HFFc6 (cell line): Measurements from ENCODE around the gene FHDC1. TPM values are rescaled to one million over a fixed set of nuclear protein-coding genes. Genes with fewer than 3 reads are reported as not detected.

Experiments used
- DNase-seq: peaks from one replicate; pipeline ENCODE4 v3.0.0-alpha.2; 2018
- H3K27ac Mint-ChIP-seq: 2 replicates; pipeline ENCODE4 v1.8.0; 2020; ENCODE audit warnings: mild to moderate bottlenecking, mixed read lengths
- H3K27me3 Mint-ChIP-seq: 2 replicates; pipeline ENCODE4 v1.8.0; 2021; ENCODE audit warnings: mild to moderate bottlenecking, moderate library complexity, mixed read lengths; ENCODE audit not compliant: insufficient read depth
- H3K36me3 Mint-ChIP-seq: 2 replicates; pipeline ENCODE4 v1.8.0; 2021; ENCODE audit warnings: low read depth, mixed read lengths
- H3K4me1 Mint-ChIP-seq: 2 replicates; pipeline ENCODE4 v1.8.0; 2020; ENCODE audit warnings: low read depth, mixed read lengths
- H3K4me3 Mint-ChIP-seq: 2 replicates; pipeline ENCODE4 v1.8.0; 2020; ENCODE audit warnings: mild to moderate bottlenecking, moderate library complexity, mixed read lengths
- H3K9me3 Mint-ChIP-seq: 2 replicates; pipeline ENCODE4 v1.8.0; 2020; ENCODE audit warnings: mild to moderate bottlenecking, mixed read lengths
- total RNA-seq, 6 experiments: library from RNA; stranded (reverse); fragmentation: NEBNext Ultra II Directional; extraction: Animal tissue kit (Norgen Biotek cat#: 25700); gene quantifications; 2 replicates in 1 of 6; 3 replicates in 5 of 6; pipeline ENCODE4 v1.2.3, GENCODE V29; 2021
- TF ChIP-seq, protein P1 (sequence below): fragments of 200-600 bp; sonication (generic); IDR thresholded peaks from 2 replicates; pipeline ENCODE4 v1.5.0; 2021; ENCODE audit warnings: antibody characterized with exemption, mild to moderate bottlenecking

Gene FHDC1
- total RNA-seq, 6 experiments from 2014 or later: 0.19 to 0.66 (median 0.28) TPM

DNA sequence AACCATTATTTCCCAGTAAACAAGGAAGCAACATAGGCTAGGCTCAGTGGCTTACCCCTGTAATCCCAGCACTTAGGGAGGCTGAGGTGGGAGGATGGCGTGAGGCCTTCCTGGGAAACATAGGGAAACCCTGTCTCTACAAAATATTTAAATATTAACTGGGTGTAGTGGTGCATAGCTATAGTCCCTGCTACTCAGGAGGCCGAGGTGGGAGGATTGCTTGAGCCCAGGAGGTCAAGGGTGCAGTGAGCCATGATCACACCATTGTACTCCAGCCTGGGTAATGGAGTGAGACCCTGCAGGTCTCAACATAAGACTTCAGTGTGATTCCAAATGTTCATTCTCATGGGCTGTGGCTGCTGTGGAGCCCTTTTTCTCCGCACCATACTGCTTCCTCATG is 34.9 kb downstream of the FHDC1 start:
- peaks cover 7% of the 10 kb centered on the region; the same call in 1 of the 2 replicates for H3K36me3 Mint-ChIP-seq
- no peaks in the 10 kb centered on the region; the same call in 1 of the 2 replicates for H3K27me3 Mint-ChIP-seq
- H3K4me1 Mint-ChIP-seq: peaks cover 65% of the 10 kb centered on the region
- TF ChIP-seq, protein P1, sequence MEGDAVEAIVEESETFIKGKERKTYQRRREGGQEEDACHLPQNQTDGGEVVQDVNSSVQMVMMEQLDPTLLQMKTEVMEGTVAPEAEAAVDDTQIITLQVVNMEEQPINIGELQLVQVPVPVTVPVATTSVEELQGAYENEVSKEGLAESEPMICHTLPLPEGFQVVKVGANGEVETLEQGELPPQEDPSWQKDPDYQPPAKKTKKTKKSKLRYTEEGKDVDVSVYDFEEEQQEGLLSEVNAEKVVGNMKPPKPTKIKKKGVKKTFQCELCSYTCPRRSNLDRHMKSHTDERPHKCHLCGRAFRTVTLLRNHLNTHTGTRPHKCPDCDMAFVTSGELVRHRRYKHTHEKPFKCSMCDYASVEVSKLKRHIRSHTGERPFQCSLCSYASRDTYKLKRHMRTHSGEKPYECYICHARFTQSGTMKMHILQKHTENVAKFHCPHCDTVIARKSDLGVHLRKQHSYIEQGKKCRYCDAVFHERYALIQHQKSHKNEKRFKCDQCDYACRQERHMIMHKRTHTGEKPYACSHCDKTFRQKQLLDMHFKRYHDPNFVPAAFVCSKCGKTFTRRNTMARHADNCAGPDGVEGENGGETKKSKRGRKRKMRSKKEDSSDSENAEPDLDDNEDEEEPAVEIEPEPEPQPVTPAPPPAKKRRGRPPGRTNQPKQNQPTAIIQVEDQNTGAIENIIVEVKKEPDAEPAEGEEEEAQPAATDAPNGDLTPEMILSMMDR: no peak
- H3K4me3 Mint-ChIP-seq: no peak overlapping the region
- peak overlapping the region; percentile 78; the same call in 1 of the 2 replicates for H3K27ac Mint-ChIP-seq
- DNase-seq: no peak
- no peaks in the 10 kb centered on the region for H3K9me3 Mint-ChIP-seq

DNA sequence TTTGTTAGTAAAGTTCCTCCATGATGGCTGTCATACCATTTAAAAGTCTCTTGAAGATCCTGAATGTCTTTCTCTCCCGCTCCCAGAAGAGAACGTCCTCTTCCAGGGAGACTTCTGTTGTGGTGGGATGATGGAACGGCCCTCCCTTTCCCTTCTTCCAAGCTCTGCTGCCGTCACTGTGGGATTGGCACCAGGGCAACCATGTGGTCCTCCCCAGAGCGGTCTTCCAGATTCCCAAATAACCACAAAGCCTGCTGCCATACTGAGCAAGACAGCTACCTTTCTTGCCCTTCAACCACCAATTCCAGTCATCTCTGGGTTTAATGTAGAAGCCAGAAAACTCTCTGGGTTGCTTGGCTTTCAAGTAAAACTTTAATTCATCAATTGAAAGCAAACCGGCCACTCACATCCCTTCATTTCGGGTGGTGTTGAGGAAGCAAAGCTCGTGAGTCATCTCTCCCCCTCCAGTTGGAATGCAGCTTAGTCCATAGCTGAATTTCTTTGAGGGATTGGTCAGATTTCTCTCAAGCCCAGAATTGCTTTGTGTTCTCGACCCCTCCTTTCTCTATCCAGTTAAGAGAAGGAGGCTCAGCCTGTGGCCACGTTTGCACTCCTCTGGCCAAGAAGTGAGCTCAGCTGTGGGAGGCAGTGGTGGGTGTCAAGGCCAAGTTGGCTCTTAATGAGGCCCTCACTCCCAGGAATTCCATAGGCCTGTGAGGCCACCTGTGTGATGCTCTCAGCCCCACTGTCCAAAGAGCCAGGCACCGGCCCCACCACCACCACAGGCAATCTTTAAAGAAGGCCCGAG is 36.9 kb downstream of the FHDC1 start:
- peaks cover 6% of the 10 kb centered on the region; the same call in 1 of the 2 replicates for H3K27me3 Mint-ChIP-seq
- H3K27ac Mint-ChIP-seq: peak overlapping the region; percentile 82
- peaks cover 60% of the 10 kb centered on the region for H3K4me1 Mint-ChIP-seq

DNA sequence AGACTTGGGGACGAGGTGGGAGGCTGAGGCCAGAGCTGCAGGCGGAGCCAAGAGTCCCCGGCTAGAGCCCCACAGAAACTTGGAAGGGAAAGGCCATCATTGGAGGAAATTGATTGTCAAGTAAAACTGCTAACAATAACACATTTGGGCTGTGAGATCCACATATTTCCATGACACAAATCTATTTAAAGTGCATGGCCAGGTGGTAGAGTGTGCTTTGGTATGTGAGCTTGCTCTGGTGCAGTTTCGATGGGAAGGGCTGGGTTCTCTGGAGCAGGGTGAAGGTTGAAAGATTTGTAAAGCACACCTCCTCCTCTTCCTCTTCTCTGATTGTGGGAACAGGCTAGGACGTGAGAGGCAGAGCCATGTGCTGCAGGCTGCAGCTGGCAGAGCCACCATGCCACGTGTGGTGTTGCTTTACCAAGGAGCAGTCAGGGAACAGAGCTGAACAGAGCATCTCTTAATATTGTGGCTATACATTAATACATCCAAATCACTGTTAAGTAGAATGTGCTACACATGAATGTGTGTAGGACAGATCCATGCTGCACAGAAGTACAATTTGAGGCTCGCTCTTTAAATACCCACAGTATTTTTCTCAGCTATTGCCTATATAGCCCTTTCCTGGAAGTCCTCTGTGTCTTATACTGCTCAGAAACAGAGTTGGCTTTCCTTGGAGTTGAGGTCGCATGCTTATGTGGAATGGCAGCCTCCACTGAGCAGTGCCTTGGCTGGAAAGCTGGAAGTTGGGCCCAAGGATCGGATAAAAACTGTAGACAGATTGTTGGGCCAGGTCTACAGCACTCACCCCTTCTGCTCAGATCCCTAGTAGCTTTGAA is 37.7 kb downstream of the FHDC1 start:
- H3K27me3 Mint-ChIP-seq: peaks cover 6% of the 10 kb centered on the region
- H3K9me3 Mint-ChIP-seq: no peaks in the 10 kb centered on the region
- no peak for DNase-seq
- H3K4me3 Mint-ChIP-seq: no peak overlapping the region
- peaks cover 52% of the 10 kb centered on the region for H3K4me1 Mint-ChIP-seq
- peak overlapping the region; percentile 82 for H3K27ac Mint-ChIP-seq
- peaks cover 7% of the 10 kb centered on the region; the same call in 1 of the 2 replicates for H3K36me3 Mint-ChIP-seq
- TF ChIP-seq, protein P1: no peak

More for the DNA sequence above, 36.9 kb downstream of the FHDC1 start:
- Mint-ChIP-seq H3K4me3 (peak overlapping the region; percentile 42; the same call in 1 of the 2 replicates), H3K36me3 (peaks cover 7% of the 10 kb centered on the region; the same call in 1 of the 2 replicates), H3K9me3 (no peaks in the 10 kb centered on the region)
- TF ChIP-seq, protein P1: no peak
- peak; percentile 88 for DNase-seq

DNA sequence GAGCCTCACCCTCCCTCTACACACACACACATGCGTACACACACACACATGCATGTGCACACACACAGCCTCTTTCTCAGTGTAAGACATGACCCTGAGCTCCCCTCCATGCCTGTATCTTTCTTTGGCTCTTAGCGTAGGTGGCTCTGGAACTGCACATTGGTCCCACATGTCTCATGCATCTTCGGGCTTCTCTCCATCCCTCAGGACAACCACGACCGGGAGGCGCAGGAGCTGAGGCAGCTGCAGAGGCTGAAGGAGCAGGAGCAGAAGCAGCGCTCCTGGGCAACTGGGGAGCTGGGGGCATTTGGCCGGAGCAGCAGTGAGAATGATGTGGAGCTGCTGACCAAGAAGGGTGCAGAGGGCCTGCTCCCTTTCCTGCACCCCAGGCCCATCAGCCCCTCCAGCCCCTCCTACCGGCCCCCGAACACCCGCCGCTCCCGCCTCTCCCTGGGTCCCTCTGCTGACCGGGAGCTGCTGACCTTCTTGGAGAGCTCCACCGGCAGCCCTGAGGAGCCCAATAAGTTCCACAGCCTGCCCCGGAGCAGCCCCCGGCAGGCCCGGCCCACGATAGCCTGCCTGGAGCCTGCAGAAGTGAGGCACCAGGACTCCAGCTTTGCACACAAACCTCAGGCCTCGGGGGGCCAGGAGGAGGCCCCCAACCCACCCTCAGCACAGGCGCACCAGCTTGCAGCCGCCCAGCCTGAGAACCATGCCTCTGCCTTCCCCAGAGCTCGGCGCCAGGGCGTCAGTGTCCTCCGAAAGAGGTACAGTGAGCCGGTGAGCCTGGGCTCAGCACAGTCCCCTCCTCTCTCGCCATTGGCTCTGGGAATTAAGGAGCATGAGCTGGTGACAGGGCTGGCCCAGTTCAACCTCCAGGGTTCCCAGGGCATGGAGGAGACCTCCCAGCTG is 38.6 kb downstream of the FHDC1 start:
- no peak for DNase-seq
- H3K4me1 Mint-ChIP-seq: peaks cover 43% of the 10 kb centered on the region

More for the DNA sequence above, 38.6 kb downstream of the FHDC1 start:
- no peaks in the 10 kb centered on the region for H3K9me3 Mint-ChIP-seq
- peaks cover 7% of the 10 kb centered on the region; the same call in 1 of the 2 replicates for H3K36me3 Mint-ChIP-seq
- H3K27me3 Mint-ChIP-seq: peaks cover 6% of the 10 kb centered on the region
- no peak overlapping the region for H3K4me3 Mint-ChIP-seq
- H3K27ac Mint-ChIP-seq: no peak overlapping the region
- TF ChIP-seq, protein P1: no peak
